ENCODE results near the gene ADAT3.

DNA sequence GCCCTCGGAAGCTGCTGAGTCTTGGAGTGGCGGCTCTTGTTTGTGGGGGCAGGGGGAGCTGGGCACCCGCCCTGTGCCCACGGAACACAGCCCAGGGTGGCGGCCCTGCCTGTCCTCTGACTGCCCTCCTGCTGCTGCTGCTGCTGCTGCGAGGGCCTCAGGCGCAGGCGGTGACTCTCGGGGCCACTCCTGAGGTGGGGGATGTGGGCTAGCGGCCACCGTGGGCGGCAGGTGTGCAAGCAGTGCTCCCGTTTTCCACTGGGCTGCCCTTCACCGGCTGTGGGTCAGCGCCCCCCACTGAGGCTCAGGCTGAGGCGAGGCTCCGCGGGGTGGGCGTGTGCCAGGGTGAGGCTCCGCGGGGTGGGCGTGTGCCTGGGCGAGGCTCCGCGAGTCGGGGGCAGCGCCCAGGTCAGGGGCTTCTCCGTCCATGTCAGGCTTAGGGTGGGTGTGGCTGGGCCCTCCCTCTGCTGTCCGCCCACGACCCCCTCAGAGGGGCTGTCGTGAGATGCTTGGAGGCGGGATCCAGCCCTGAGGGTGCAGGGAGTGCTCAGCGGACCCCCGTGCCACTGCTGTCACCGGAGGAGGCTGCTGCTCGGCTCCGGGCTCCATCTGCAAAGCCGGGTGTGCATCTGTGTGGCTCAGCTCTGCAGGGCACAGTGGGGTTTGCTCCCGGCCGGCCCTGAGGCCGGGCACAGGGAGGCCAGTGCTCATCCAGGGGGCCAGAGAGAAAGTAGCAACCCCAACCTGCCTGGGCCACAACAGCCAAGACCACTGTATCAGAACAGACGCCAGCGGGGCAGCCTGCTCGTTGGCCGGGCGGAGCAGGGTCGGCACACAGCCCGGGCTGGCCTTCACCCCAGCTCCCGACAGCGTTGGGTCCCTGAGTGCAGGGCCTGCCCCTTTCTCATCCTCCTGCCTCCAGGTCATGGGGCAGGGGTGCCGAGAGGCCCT lies 50.2 kb downstream of the ADAT3 start:
- TF ChIP-seq, protein P1, sequence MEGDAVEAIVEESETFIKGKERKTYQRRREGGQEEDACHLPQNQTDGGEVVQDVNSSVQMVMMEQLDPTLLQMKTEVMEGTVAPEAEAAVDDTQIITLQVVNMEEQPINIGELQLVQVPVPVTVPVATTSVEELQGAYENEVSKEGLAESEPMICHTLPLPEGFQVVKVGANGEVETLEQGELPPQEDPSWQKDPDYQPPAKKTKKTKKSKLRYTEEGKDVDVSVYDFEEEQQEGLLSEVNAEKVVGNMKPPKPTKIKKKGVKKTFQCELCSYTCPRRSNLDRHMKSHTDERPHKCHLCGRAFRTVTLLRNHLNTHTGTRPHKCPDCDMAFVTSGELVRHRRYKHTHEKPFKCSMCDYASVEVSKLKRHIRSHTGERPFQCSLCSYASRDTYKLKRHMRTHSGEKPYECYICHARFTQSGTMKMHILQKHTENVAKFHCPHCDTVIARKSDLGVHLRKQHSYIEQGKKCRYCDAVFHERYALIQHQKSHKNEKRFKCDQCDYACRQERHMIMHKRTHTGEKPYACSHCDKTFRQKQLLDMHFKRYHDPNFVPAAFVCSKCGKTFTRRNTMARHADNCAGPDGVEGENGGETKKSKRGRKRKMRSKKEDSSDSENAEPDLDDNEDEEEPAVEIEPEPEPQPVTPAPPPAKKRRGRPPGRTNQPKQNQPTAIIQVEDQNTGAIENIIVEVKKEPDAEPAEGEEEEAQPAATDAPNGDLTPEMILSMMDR (IDR thresholded peaks at IDR 0.05): no peak
- no peak for TF ChIP-seq POLR2A (IDR thresholded peaks at IDR 0.05)

Data from esophagus squamous epithelium (tissue), 4 donors.